Sigmoid colon (tissue), 7 donors: ENCODE measurements around the gene SIDT1. TPM values are rescaled to one million over a fixed set of nuclear protein-coding genes. Genes with fewer than 3 reads are reported as not detected.
"Not testable (repeated sequence)": the region's sequence is repeated elsewhere in the genome, so short reads cannot be mapped to it uniquely, and the experiment has no call there.

Experiments used
- DNase-seq: peaks from one replicate; pipeline ENCODE4 v3.0.0-alpha.2; 2019
- H3K27ac ChIP-seq, 4 donors: fragments of 200-600 bp; sonication (generic); one replicate each; pipeline ENCODE4 v1.5.1; 2016 to 2019; ENCODE audit warnings: mild to moderate bottlenecking in 1 of 4
- H3K27me3 ChIP-seq, 3 donors: fragments of 200-600 bp; sonication (generic); one replicate each; pipeline ENCODE4 v1.5.1; 2019; ENCODE audit warnings: mild to moderate bottlenecking in 1 of 3
- H3K36me3 ChIP-seq, 4 donors: fragments of 200-600 bp; sonication (generic); one replicate each; pipeline ENCODE4 v1.5.1; 2016 to 2019
- H3K4me1 ChIP-seq, 4 donors: fragments of 200-600 bp; sonication (generic); one replicate each; pipeline ENCODE4 v1.5.1; 2017 to 2019
- H3K4me3 ChIP-seq, 4 donors: fragments of 200-600 bp; sonication (generic); one replicate each; pipeline ENCODE4 v1.5.1; 2017 to 2019; ENCODE audit warnings: mild to moderate bottlenecking in 2 of 4, moderate library complexity in 1 of 4
- H3K9me3 ChIP-seq, 4 donors: fragments of 200-600 bp in 3 of 4; sonication (generic) in 3 of 4; one replicate each; pipeline versions ENCODE4 v1.5.1 to v1.6.1; 2013 to 2019
- CTCF ChIP-seq, 4 experiments: fragments of 450-650 bp in 3 of 4; fragments of 200-600 bp in 1 of 4; IDR thresholded peaks; one replicate each; pipeline ENCODE4 v1.5.1; 2016 to 2019; ENCODE audit warnings: antibody characterized with exemption in 4 of 4, mild to moderate bottlenecking in 3 of 4, moderate library complexity in 2 of 4
- EP300 ChIP-seq, 4 donors: sonication (generic); formaldehyde crosslinking; IDR thresholded peaks; one replicate each; pipeline ENCODE4 v1.6.1; 2017; ENCODE audit warnings: antibody characterized with exemption in 4 of 4
- POLR2A ChIP-seq, 2 donors: fragments of 450-650 bp; IDR thresholded peaks; one replicate each; pipeline ENCODE4 v1.6.1; 2016; ENCODE audit warnings: antibody characterized with exemption in 2 of 2, mild to moderate bottlenecking in 2 of 2, moderate library complexity in 2 of 2
- POLR2AphosphoS5 ChIP-seq, 4 donors: sonication (generic); formaldehyde crosslinking; IDR thresholded peaks; one replicate each; pipeline ENCODE4 v1.6.1; 2017; ENCODE audit warnings: antibody characterized with exemption in 4 of 4
- WGBS, 2 donors: extraction: QIAGEN DNeasy Blood & Tissue Kit; methylation state at CpG; one replicate each; pipeline ENCODE4 v1.1.7; 2013; 5-methylcytosine and 5-hydroxymethylcytosine counted together
- intact Hi-C: fragments of 100-400 bp; cut with DNase I; formaldehyde crosslinking; loops from one replicate; pipeline ENCODE4 v1.15.1; 2023
- polyA plus RNA-seq, 3 donors: library from polyadenylated mRNA; stranded (reverse); fragments of 200-250 nt; gene quantifications; one replicate each; pipeline ENCODE4 v1.2.3, GENCODE V29; 2013
- total RNA-seq, 4 donors: library from RNA; depleted of rRNA; stranded (reverse); fragments of >200 nt; gene quantifications; one replicate each; pipeline ENCODE4 v1.1.0, GENCODE V29; 2016
- donor health status: healthy with polysubstance abuse.
- donor health status: Bipolar disorder and iron deficiency.
- donor health status: healthy.

SIDT1 gene
- total and polyA plus RNA-seq, 7 donors: 0.49 to 16.7 (median 1.4) TPM

GRCh38 chr3:113629584-113630421 lies 97.4 kb downstream of the SIDT1 start:
- intact Hi-C loops: loop anchor here (5.0 kb wide), 5 partner anchors 53 to 133 kb away; partner anchors contain the start of genes ATP6V1A, NAA50 and USF3
- TF ChIP-seq EP300 (IDR thresholded peaks at IDR 0.05) (no peak), POLR2AphosphoS5 (IDR thresholded peaks at IDR 0.05) (peak in 1 of 4 donors; percentile 3), CTCF (IDR thresholded peaks at IDR 0.05) (no peak), POLR2A (IDR thresholded peaks at IDR 0.05) (no peak)
- Histone ChIP-seq H3K27me3 (no peaks in the 10 kb centered on the region), H3K4me1 (peaks cover 0 to 45% (median 24%) of the 10 kb centered on the region in 4 donors), H3K4me3 (peak overlapping the region in 3 of 4 donors; percentile 13 to 33 (median 19)), H3K36me3 (no peaks in the 10 kb centered on the region), H3K9me3 (no peaks in the 10 kb centered on the region), H3K27ac (peak overlapping the region; percentile 63 to 72 (median 66))
- 21 to 63% methylated on average over 16 of the region's 16 CpGs for WGBS, 2 donors
- no peak for DNase-seq

GRCh38 chr3:113630956-113631542 lies 98.7 kb downstream of the SIDT1 start:
- intact Hi-C loops: loop anchor here (5.0 kb wide), 2 partner anchors 66 to 116 kb away; partner anchors contain the start of genes ATP6V1A, NAA50 and USF3
- peaks cover 0 to 45% (median 24%) of the 10 kb centered on the region in 4 donors for H3K4me1 ChIP-seq
- 21 to 28% methylated on average over 3 of the region's 3 CpGs for WGBS, 2 donors
- no peaks in the 10 kb centered on the region for H3K9me3 ChIP-seq
- H3K27ac ChIP-seq: peak overlapping the region in 3 of 4 donors; percentile 63 to 72 (median 63)
- H3K4me3 ChIP-seq: no peak overlapping the region
- DNase-seq: no peak
- no peak for TF ChIP-seq POLR2A (IDR thresholded peaks at IDR 0.05)
- no peak for TF ChIP-seq POLR2AphosphoS5 (IDR thresholded peaks at IDR 0.05)
- TF ChIP-seq CTCF (IDR thresholded peaks at IDR 0.05): no peak
- TF ChIP-seq EP300 (IDR thresholded peaks at IDR 0.05): no peak
- no peaks in the 10 kb centered on the region for H3K27me3 ChIP-seq
- no peaks in the 10 kb centered on the region for H3K36me3 ChIP-seq

GRCh38 chr3:113631573-113631972 lies 99.2 kb downstream of the SIDT1 start:
- no peak for DNase-seq
- Histone ChIP-seq H3K27me3 (no peaks in the 10 kb centered on the region), H3K27ac (peak overlapping the region in 1 of 4 donors; percentile 72), H3K36me3 (no peaks in the 10 kb centered on the region), H3K9me3 (no peaks in the 10 kb centered on the region), H3K4me3 (no peak overlapping the region), H3K4me1 (peaks cover 0 to 43% (median 21%) of the 10 kb centered on the region in 4 donors)
- 30 to 79% methylated on average over 6 of the region's 6 CpGs for WGBS, 2 donors
- TF ChIP-seq POLR2A (IDR thresholded peaks at IDR 0.05): no peak
- TF ChIP-seq EP300 (IDR thresholded peaks at IDR 0.05): no peak
- no peak for TF ChIP-seq POLR2AphosphoS5 (IDR thresholded peaks at IDR 0.05)
- no peak for TF ChIP-seq CTCF (IDR thresholded peaks at IDR 0.05)
- intact Hi-C loops: loop anchor here (5.0 kb wide), 2 partner anchors 66 to 116 kb away; partner anchors contain the start of genes ATP6V1A, NAA50 and USF3

- H3K4me1 ChIP-seq: peaks cover 0 to 13% (median 4%) of the 10 kb centered on the region in 4 donors
- no peaks in the 10 kb centered on the region for H3K27me3 ChIP-seq
- no peaks in the 10 kb centered on the region for H3K9me3 ChIP-seq
- H3K4me3 ChIP-seq: no peak overlapping the region
- TF ChIP-seq POLR2A (IDR thresholded peaks at IDR 0.05): no peak
- TF ChIP-seq CTCF (IDR thresholded peaks at IDR 0.05): no peak
- no peak for TF ChIP-seq EP300 (IDR thresholded peaks at IDR 0.05)
- no peak for TF ChIP-seq POLR2AphosphoS5 (IDR thresholded peaks at IDR 0.05)
- 23 to 70% methylated on average over 8 of the region's 8 CpGs for whole genome bisulfite sequencing, 2 donors
- intact Hi-C loops: loop anchor here (5.0 kb wide), 2 partner anchors 62 to 112 kb away; partner anchors contain the start of genes ATP6V1A, NAA50 and USF3
- no peak overlapping the region for H3K27ac ChIP-seq
- H3K36me3 ChIP-seq: no peaks in the 10 kb centered on the region
- no peak for DNase-seq
Observed at GRCh38 chr3:113634782-113635474, 102.6 kb downstream of the SIDT1 start.

- H3K27me3 ChIP-seq, H3K36me3 ChIP-seq, H3K27ac ChIP-seq, intact Hi-C loops, H3K4me1 ChIP-seq, DNase-seq, H3K9me3 ChIP-seq, H3K4me3 ChIP-seq: not testable (repeated sequence)
- WGBS, 2 donors: 89 to 91% methylated on average over 7 of the region's 7 CpGs
Observed at GRCh38 chr3:113636034-113636433, 103.7 kb downstream of the SIDT1 start.
